ENCODE data around the gene PLEKHG3.

PLEKHG3 gene

DNA sequence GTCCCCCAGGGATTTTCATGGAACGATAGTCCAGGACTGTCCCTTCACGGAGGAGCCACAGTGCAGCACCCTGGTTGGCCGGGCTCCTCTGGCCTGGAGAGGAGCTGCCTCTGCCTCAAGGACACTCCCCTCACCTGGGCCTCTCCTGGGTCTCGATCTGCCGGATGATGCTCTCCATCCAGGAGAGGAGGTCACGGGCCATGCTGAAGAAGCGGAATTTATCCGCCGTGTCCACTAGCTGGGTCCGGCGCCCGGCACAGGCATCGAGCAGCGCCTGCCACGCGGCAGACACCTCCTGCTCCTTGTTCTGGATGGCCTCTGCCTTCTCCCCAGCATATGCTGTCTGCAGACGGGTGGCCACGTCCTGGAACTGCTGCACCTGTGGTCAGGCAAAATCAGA is 66.5 kb downstream of the PLEKHG3 start:
- H3K27ac ChIP-seq: no peak overlapping the region
- TF ChIP-seq, protein P1, sequence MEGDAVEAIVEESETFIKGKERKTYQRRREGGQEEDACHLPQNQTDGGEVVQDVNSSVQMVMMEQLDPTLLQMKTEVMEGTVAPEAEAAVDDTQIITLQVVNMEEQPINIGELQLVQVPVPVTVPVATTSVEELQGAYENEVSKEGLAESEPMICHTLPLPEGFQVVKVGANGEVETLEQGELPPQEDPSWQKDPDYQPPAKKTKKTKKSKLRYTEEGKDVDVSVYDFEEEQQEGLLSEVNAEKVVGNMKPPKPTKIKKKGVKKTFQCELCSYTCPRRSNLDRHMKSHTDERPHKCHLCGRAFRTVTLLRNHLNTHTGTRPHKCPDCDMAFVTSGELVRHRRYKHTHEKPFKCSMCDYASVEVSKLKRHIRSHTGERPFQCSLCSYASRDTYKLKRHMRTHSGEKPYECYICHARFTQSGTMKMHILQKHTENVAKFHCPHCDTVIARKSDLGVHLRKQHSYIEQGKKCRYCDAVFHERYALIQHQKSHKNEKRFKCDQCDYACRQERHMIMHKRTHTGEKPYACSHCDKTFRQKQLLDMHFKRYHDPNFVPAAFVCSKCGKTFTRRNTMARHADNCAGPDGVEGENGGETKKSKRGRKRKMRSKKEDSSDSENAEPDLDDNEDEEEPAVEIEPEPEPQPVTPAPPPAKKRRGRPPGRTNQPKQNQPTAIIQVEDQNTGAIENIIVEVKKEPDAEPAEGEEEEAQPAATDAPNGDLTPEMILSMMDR (conservative IDR thresholded peaks at IDR 0.05): no peak
- TF ChIP-seq ZFX (IDR thresholded peaks at IDR 0.05): no peak

DNA sequence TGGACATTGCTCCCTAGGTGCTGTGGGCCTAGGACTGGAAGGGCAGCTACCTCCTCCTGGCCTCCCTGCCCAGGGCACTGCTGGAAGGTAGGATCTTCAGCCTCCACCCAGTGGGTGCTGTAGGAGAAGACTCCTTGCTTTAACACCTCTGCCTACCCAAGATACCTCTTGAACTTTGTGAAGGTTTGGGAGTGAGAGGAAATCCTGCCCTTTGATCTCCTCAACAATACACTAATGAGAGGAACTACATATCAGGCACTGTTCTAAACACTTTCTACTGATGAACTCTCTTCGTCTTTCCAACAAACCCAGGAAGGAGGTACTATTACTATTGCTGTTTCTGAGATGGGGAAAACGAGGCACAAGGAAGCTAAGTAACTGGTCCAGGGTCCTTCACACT is 66.9 kb downstream of the PLEKHG3 start:
- H3K27ac ChIP-seq: no peak overlapping the region
- TF ChIP-seq ZFX (IDR thresholded peaks at IDR 0.05): no peak
- TF ChIP-seq, protein P1 (conservative IDR thresholded peaks at IDR 0.05): no peak

DNA sequence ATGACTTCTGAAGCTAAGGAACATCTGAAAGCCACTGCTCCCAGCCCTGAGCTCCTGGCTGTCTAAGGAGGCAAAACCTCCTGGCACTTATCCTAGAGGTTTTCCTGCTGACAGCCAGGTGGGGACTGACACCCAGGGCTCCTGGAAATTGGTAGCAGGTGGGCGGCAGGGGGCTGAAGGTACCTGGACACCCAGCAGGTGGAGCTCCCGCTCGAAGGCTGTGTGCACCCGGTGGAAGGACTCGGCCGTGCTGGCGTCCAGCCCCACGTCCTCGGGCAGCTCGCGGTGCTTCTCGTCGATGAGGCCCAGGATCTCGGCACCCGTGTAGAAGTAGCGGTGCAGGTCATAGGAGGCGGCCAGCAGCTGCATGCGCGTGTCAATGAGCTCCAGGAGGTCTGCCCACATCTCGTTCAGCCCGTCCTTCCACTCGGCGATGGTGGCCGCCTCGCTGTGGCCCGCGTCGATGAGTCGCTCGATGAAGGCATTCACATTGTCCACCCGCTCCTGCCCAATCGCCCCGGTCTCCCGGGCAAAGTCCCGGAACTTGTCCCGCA is 68.2 kb downstream of the PLEKHG3 start:
- no peak for TF ChIP-seq ZFX (IDR thresholded peaks at IDR 0.05)
- TF ChIP-seq, protein P1 (conservative IDR thresholded peaks at IDR 0.05): peak; percentile 59
- H3K27ac ChIP-seq: no peak overlapping the region

DNA sequence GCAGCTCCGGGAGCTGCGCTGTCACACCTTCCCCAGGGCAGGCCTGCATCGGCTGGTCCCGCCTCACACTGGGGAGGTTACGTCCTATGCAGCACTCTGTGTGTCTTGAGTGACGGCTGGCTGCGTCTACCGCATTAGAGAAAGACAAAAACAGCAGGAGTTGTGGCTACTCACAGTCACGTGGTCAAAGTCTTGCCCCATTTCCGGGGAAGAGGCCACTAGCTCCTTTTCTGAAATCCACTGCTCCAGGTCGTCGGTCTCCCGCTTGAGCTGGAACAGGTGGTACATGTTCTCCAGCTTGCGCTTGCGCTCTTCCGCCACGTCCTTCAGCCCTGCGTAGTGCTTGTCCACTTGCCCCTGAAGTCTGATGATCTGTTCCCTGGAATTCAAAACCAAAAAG is 68.8 kb downstream of the PLEKHG3 start:
- TF ChIP-seq ZFX (IDR thresholded peaks at IDR 0.05): no peak
- TF ChIP-seq, protein P1 (conservative IDR thresholded peaks at IDR 0.05): no peak
- H3K27ac ChIP-seq: no peak overlapping the region

DNA sequence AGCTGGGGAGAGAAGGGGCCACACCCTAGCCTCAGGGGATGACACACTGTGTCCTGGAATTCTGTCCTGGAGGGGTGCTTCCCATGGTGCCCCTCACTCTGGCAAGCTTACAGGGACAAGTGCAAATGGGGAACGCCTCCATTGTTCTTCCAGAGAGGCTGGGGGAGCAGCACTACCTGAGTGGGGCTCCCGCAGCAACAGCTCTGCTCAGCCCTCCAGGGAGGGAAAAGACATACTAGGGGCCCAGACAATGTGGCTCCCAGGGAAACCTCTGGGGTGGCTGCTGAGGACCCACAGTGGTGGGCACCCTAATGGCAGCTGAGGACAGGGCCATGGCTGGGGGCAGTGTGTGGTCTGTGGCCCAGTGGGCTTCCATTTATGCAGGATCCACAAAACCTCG is 69.4 kb downstream of the PLEKHG3 start:
- TF ChIP-seq, protein P1 (conservative IDR thresholded peaks at IDR 0.05): no peak
- TF ChIP-seq ZFX (IDR thresholded peaks at IDR 0.05): no peak
- no peak overlapping the region for H3K27ac ChIP-seq

DNA sequence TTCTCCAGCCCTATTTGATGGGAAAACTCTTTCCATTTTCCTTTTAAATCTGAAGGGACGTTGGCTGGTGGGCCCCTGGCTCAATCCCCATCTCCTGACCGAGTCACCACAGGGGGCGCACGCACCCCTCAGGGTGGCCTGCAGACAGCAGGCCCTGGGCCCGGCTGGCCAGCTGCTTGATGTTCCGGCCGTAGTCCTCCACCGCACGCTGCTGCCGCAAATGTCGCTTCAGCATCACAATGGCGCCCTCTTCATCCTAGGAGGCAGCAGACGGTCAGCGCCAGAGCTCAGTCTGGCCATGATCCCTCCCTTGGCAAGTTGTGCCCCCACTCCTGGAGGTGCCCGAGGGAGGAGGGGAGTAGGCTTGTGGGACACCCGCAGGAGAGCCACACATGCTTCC is 70.0 kb downstream of the PLEKHG3 start:
- TF ChIP-seq, protein P1 (conservative IDR thresholded peaks at IDR 0.05): no peak
- TF ChIP-seq ZFX (IDR thresholded peaks at IDR 0.05): no peak
- H3K27ac ChIP-seq: no peak overlapping the region

DNA sequence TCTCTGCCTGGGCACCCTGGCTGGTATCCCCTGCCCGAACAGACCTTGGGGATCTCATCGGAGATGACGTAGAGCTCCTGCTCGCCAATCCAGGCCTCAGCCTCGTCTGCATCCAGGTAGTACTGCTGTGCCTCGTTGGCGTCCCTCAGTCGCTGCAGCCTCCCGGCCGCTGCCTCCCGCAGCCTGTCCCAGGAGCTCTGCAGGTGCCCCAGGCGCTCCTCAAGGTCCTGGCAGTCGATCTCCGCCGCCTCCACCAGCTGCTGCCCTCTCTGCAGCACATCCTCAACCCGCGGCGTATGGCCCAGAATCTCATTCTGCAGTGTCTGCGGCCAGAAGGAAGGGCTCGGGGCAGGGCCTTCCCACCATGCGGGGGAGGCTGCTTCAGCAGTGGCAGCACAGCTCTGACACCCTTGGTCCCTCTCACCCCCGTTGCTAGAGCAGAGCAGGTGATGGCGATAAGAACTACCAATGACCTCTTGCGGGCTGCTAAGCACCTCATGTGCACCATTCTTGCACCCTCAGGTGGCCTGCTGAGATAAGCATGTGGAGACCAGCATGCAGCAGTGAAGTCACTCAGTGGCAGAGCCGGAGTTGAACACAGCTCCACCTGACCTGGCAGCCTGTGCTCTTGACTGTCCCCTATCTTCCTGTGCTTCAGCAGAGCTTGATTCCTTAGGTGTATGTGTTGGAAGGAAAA is 71.0 kb downstream of the PLEKHG3 start:
- no peak overlapping the region for H3K27ac ChIP-seq
- TF ChIP-seq, protein P1 (conservative IDR thresholded peaks at IDR 0.05): no peak

All from C4-2B (cell line).